Mesendoderm (in vitro differentiated cells): Measurements from ENCODE around the gene PLCL1.
A peak's percentile ranks its signal among the peaks of the same experiment; 100 is the strongest.

Experiments
- DNase-seq: peaks from one replicate; pipeline ENCODE4 v3.0.0; 2013
- H2AK5ac ChIP-seq: 2 replicates; pipeline ENCODE4 v1.6.1; 2013; ENCODE audit warnings: low read length, inconsistent platforms
- H2BK120ac ChIP-seq: 2 replicates; pipeline ENCODE4 v1.6.1; 2013; ENCODE audit warnings: low read depth, mild to moderate bottlenecking, low read length, moderate library complexity, mixed read lengths
- H2BK15ac ChIP-seq: replicated peaks from 2 replicates; pipeline ENCODE4 v1.6.1; 2013; ENCODE audit warnings: low read depth, mild to moderate bottlenecking, moderate library complexity
- H2BK5ac ChIP-seq: 2 replicates; pipeline ENCODE4 v1.6.1; 2013; ENCODE audit warnings: low read length, inconsistent platforms
- H3K18ac ChIP-seq: 2 replicates; pipeline ENCODE4 v1.6.1; 2013; ENCODE audit warnings: mild to moderate bottlenecking, low read length, mixed read lengths
- H3K23ac ChIP-seq: one replicate; pipeline ENCODE4 v1.6.1; 2013; ENCODE audit warnings: low read length
- H3K27ac ChIP-seq: 2 replicates; pipeline ENCODE4 v1.5.1; 2013; ENCODE audit warnings: low read depth, mild to moderate bottlenecking, inconsistent platforms, low read length, moderate library complexity
- H3K27me3 ChIP-seq: 2 replicates; pipeline ENCODE4 v1.6.1; 2013; ENCODE audit warnings: low read length, control low read depth, mild to moderate bottlenecking, inconsistent platforms; ENCODE audit not compliant: insufficient read depth, poor library complexity
- H3K36me3 ChIP-seq: 2 replicates; pipeline ENCODE4 v1.6.1; 2013; ENCODE audit warnings: low read length, inconsistent platforms; ENCODE audit not compliant: control insufficient read depth, insufficient read depth
- H3K4ac ChIP-seq: one replicate; pipeline ENCODE4 v1.6.1; 2013; ENCODE audit warnings: low read depth, mild to moderate bottlenecking, low read length, moderate library complexity
- H3K4me1 ChIP-seq: 2 replicates; pipeline ENCODE4 v1.6.1; 2013; ENCODE audit warnings: low read depth, low read length, inconsistent platforms; ENCODE audit not compliant: control insufficient read depth
- H3K4me2 ChIP-seq: 2 replicates; pipeline ENCODE4 v1.6.1; 2013; ENCODE audit warnings: low read length
- H3K4me3 ChIP-seq: 2 replicates; pipeline ENCODE4 v1.5.1; 2013; ENCODE audit warnings: mild to moderate bottlenecking, low read length
- H3K56ac ChIP-seq: one replicate; pipeline ENCODE4 v1.6.1; 2013; ENCODE audit warnings: low read length
- H3K79me1 ChIP-seq: 2 replicates; pipeline ENCODE4 v1.6.1; 2013; ENCODE audit warnings: low read length, inconsistent platforms
- H3K79me2 ChIP-seq: 2 replicates; pipeline ENCODE4 v1.6.1; 2013; ENCODE audit warnings: mild to moderate bottlenecking, low read length; ENCODE audit not compliant: control insufficient read depth, insufficient read depth
- H3K9ac ChIP-seq: 2 replicates; pipeline ENCODE4 v1.6.1; 2013; ENCODE audit warnings: low read length, inconsistent platforms
- H4K5ac ChIP-seq: one replicate; pipeline ENCODE4 v1.6.1; 2013; ENCODE audit warnings: low read length
- H4K8ac ChIP-seq: one replicate; pipeline ENCODE4 v1.6.1; 2013; ENCODE audit warnings: low read depth, mild to moderate bottlenecking, control low read depth, low read length, moderate library complexity
- WGBS: extraction: QIAGEN DNeasy Blood & Tissue Kit; methylation state at CpG from one replicate; pipeline ENCODE4 v1.1.7; 2013; ENCODE audit warnings: low lambda C conversion rate, missing lambda C conversion rate; ENCODE audit not compliant: insufficient coverage; ENCODE audit errors: extremely low coverage; 5-methylcytosine and 5-hydroxymethylcytosine counted together

PLCL1 gene

DNA sequence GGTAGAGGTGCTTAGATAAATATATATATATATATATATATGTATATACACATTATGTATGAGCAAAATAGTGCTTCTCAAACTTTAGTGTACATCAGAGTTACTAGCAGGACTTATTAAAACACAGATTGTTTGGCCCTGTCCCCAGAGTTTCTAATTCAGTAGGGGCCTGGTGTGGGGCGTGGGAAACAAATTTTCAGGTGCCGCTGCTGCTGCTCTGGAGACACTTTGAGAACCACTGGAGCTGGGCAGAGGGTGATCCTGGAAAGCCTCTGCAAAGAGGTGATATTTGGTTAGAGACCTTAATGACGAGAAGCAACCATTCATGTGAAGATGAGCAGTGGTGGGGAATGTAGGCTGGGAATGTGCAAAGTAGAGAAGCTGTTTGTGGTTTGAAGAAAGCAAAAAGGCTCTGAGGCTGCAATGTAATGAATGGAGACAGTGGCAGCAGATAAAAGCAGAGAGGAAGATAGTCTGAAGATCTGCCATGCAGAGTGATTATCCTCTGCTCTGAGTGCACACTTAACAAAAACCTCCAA lies 142.9 kb downstream of the PLCL1 start:
- Histone ChIP-seq H3K27ac (no peak overlapping the region), H2BK120ac (no peak overlapping the region), H3K79me2 (no peaks in the 10 kb centered on the region), H2BK15ac (no peak overlapping the region), H3K4me2 (no peak overlapping the region), H2AK5ac (no peak overlapping the region), H3K27me3 (no peaks in the 10 kb centered on the region), H4K8ac (no peak overlapping the region), H3K56ac (no peak overlapping the region), H3K18ac (peak overlapping the region; percentile 8), H2BK5ac (no peak overlapping the region), H3K4ac (no peak overlapping the region), H4K5ac (no peak overlapping the region), H3K23ac (no peak overlapping the region), H3K79me1 (no peaks in the 10 kb centered on the region), H3K9ac (no peak overlapping the region), H3K4me1 (no peaks in the 10 kb centered on the region), H3K36me3 (no peaks in the 10 kb centered on the region), H3K4me3 (no peak overlapping the region)
- peak; percentile 16 for DNase-seq
- WGBS = no CpG with 5 or more reads among the region's 3 CpGs

DNA sequence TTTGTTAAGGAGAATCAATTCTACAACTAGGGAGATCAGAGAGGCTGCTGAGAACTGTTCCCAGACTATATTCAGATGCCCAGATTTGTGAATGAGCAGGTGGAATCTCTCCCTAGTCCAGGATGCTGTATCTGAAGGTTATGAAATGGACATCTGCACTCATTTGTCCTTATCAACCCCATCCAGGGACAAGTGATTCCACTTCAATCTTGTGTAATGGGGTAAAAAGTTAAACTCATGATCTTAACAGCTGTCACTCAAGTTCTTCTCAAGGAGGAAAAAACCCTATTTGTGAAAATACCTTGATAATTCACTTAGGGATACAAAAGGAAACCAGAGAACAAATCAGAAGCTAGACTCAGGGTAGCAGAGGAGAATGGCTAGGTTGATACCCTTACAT lies 144.8 kb downstream of the PLCL1 start:
- no peak overlapping the region for H3K4me2 ChIP-seq

DNA sequence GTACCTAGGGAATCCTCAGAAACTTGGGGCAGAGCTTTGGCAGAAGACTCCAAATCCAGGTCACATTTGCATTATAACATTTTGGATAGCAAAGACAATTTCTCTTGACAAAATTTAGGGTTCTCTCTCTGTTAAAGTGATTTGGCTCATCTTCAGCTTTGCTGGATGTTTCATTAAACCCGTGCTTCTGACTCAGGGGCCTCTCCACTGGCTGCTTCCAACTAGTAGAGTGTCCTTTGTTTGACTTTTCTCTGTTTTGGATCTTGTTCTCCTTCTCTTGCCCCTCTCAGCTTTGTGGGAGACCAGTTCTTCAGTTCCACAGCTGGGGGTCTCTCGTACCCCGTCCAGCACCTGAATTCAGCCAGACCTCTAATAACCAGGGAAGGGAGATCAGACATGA lies 145.6 kb downstream of the PLCL1 start:
- no CpG with 5 or more reads among the region's 3 CpGs for WGBS
- H3K9ac ChIP-seq = no peak overlapping the region
- H3K27ac ChIP-seq = no peak overlapping the region
- no peak overlapping the region for H2BK5ac ChIP-seq
- no peak overlapping the region for H3K18ac ChIP-seq
- H3K27me3 ChIP-seq = no peaks in the 10 kb centered on the region
- H3K36me3 ChIP-seq = no peaks in the 10 kb centered on the region
- H3K56ac ChIP-seq = no peak overlapping the region
- no peak overlapping the region for H3K23ac ChIP-seq
- no peak overlapping the region for H4K5ac ChIP-seq
- H3K4ac ChIP-seq = no peak overlapping the region
- H3K79me2 ChIP-seq = no peaks in the 10 kb centered on the region
- H4K8ac ChIP-seq = no peak overlapping the region
- H3K79me1 ChIP-seq = no peaks in the 10 kb centered on the region
- no peak for DNase-seq
- H2BK120ac ChIP-seq = no peak overlapping the region
- no peak overlapping the region for H3K4me3 ChIP-seq
- H2BK15ac ChIP-seq = no peak overlapping the region
- no peaks in the 10 kb centered on the region for H3K4me1 ChIP-seq
- H2AK5ac ChIP-seq = no peak overlapping the region
- H3K4me2 ChIP-seq = no peak overlapping the region

More for the DNA sequence above, 144.8 kb downstream of the PLCL1 start:
- H3K27me3 ChIP-seq = no peaks in the 10 kb centered on the region
- no peak overlapping the region for H2BK120ac ChIP-seq
- no peak overlapping the region for H2BK15ac ChIP-seq
- H3K4me1 ChIP-seq = no peaks in the 10 kb centered on the region
- no peak overlapping the region for H2BK5ac ChIP-seq
- no peaks in the 10 kb centered on the region for H3K36me3 ChIP-seq
- no peak overlapping the region for H4K8ac ChIP-seq
- no peak overlapping the region for H3K4me3 ChIP-seq
- DNase-seq = no peak
- no peak overlapping the region for H3K9ac ChIP-seq
- H3K27ac ChIP-seq = no peak overlapping the region
- H3K79me2 ChIP-seq = no peaks in the 10 kb centered on the region
- no peak overlapping the region for H2AK5ac ChIP-seq
- no peak overlapping the region for H3K18ac ChIP-seq
- no peaks in the 10 kb centered on the region for H3K79me1 ChIP-seq
- H3K23ac ChIP-seq = no peak overlapping the region
- H4K5ac ChIP-seq = no peak overlapping the region
- no peak overlapping the region for H3K56ac ChIP-seq
- no peak overlapping the region for H3K4ac ChIP-seq

DNA sequence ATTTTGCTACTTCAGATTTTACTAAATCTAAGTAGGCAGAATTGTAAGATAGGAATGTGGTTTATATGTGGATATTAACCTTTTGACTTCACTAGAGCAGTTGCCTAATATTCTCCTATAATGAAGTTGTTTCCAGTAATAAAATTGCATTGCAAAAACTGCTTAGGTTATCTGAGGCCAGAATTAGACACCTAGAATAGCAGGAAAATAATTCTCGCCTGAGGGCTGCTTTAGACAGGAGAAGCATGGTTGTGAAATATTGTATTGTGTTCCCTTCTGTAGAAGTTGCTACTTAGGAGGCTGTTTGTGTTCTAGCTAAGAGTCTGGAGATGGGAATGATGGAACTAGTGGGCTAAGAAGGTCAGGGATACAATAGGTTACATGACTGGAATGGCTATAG lies 146.3 kb downstream of the PLCL1 start:
- H2BK120ac ChIP-seq = no peak overlapping the region
- no CpG with 5 or more reads among the region's 1 CpG for WGBS
- H3K4me1 ChIP-seq = no peaks in the 10 kb centered on the region
- no peak overlapping the region for H3K4me3 ChIP-seq
- H2BK5ac ChIP-seq = no peak overlapping the region
- DNase-seq = no peak
- no peak overlapping the region for H4K5ac ChIP-seq
- H3K27ac ChIP-seq = no peak overlapping the region
- H4K8ac ChIP-seq = no peak overlapping the region
- no peak overlapping the region for H2BK15ac ChIP-seq
- no peaks in the 10 kb centered on the region for H3K79me1 ChIP-seq
- H3K79me2 ChIP-seq = no peaks in the 10 kb centered on the region
- H3K9ac ChIP-seq = no peak overlapping the region
- H3K36me3 ChIP-seq = no peaks in the 10 kb centered on the region
- no peak overlapping the region for H3K56ac ChIP-seq
- H2AK5ac ChIP-seq = no peak overlapping the region
- H3K4me2 ChIP-seq = no peak overlapping the region
- no peak overlapping the region for H3K23ac ChIP-seq
- no peak overlapping the region for H3K4ac ChIP-seq
- no peak overlapping the region for H3K18ac ChIP-seq
- no peaks in the 10 kb centered on the region for H3K27me3 ChIP-seq

DNA sequence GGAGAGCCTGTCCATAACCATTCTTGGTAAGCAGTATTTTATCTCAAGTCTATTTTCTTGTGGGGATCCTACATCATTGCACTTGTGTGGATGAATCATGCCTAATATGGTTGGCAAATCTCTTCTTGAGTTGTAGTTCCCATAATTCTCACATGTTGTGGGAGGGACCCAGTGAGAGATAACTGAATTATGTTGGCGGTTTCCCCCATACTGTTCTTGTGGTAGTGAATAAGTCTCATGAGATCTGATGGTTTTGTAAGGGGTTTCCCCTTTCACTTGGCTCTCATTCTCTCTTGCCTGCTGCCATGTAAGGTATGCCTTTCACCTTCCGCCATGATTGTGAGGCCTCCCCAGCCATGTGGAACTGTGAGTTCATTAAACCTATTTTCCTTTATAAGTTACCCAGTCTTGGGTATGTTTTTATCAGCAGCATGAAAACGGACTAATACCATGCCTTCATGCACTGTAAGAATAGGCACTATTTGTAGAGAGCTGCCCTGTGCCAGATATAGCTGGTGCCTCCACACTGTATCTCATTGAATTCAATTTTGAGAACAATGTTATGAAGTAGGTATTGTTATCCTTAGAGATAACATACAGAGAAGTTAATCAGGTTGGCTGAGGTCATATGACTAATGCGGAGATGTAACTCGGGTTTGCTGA lies 148.3 kb downstream of the PLCL1 start:
- Histone ChIP-seq H3K23ac (no peak overlapping the region), H3K9ac (no peak overlapping the region), H4K5ac (no peak overlapping the region), H2BK5ac (no peak overlapping the region), H3K79me1 (no peaks in the 10 kb centered on the region), H2BK15ac (no peak overlapping the region), H2BK120ac (no peak overlapping the region), H3K27me3 (no peaks in the 10 kb centered on the region), H3K4ac (no peak overlapping the region), H3K18ac (no peak overlapping the region), H4K8ac (no peak overlapping the region), H3K4me1 (no peaks in the 10 kb centered on the region), H3K4me2 (no peak overlapping the region), H3K56ac (no peak overlapping the region), H3K36me3 (no peaks in the 10 kb centered on the region), H3K79me2 (no peaks in the 10 kb centered on the region), H3K4me3 (no peak overlapping the region), H2AK5ac (no peak overlapping the region), H3K27ac (no peak overlapping the region)
- WGBS = no CpG with 5 or more reads among the region's 5 CpGs
- no peak for DNase-seq

DNA sequence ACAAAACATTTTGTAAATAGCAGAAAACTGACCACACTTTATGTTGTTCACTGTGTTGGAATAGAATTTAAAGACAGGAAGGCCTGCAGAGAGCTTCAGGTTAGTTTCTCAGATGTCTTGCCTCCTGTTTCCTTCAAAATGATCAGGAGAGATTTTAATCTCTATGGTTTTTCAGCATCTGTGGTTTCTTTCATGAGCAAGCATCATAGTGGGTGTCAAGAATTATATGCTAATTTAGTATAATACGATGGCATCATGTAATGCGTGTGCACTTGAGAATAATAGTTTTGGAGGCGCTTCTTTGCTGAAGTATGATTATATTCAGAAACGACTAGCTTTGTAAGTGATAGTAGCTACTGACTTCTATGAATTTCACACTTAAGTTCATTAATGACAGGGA lies 149.9 kb downstream of the PLCL1 start:
- Histone ChIP-seq H2BK120ac (no peak overlapping the region), H3K4me3 (no peak overlapping the region), H3K36me3 (no peaks in the 10 kb centered on the region), H3K79me1 (no peaks in the 10 kb centered on the region), H2AK5ac (no peak overlapping the region), H3K4me1 (no peaks in the 10 kb centered on the region), H3K18ac (no peak overlapping the region), H3K79me2 (no peaks in the 10 kb centered on the region), H3K4ac (no peak overlapping the region), H3K4me2 (no peak overlapping the region), H3K27ac (no peak overlapping the region), H3K27me3 (no peaks in the 10 kb centered on the region), H2BK5ac (no peak overlapping the region), H3K9ac (no peak overlapping the region), H4K5ac (no peak overlapping the region), H4K8ac (no peak overlapping the region), H3K23ac (no peak overlapping the region), H2BK15ac (no peak overlapping the region), H3K56ac (no peak overlapping the region)
- no peak for DNase-seq
- WGBS = no CpG with 5 or more reads among the region's 4 CpGs
